Hematopoietic multipotent progenitor cell treated with erythropoietin and hydrocortisone succinate and interleukin-3 and kit ligand, for 15 days (in vitro differentiated cells): ENCODE results near the gene EAPP.
"Not testable (repeated sequence)": the region's sequence is repeated elsewhere in the genome, so short reads cannot be mapped to it uniquely, and the experiment has no call there.

ENCODE experiments used
- DNase-seq: peaks from one replicate; pipeline ENCODE4 v3.0.0-alpha.2; 2015; ENCODE audit warnings: low spot score

The EAPP gene, protein sequence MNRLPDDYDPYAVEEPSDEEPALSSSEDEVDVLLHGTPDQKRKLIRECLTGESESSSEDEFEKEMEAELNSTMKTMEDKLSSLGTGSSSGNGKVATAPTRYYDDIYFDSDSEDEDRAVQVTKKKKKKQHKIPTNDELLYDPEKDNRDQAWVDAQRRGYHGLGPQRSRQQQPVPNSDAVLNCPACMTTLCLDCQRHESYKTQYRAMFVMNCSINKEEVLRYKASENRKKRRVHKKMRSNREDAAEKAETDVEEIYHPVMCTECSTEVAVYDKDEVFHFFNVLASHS

DNA sequence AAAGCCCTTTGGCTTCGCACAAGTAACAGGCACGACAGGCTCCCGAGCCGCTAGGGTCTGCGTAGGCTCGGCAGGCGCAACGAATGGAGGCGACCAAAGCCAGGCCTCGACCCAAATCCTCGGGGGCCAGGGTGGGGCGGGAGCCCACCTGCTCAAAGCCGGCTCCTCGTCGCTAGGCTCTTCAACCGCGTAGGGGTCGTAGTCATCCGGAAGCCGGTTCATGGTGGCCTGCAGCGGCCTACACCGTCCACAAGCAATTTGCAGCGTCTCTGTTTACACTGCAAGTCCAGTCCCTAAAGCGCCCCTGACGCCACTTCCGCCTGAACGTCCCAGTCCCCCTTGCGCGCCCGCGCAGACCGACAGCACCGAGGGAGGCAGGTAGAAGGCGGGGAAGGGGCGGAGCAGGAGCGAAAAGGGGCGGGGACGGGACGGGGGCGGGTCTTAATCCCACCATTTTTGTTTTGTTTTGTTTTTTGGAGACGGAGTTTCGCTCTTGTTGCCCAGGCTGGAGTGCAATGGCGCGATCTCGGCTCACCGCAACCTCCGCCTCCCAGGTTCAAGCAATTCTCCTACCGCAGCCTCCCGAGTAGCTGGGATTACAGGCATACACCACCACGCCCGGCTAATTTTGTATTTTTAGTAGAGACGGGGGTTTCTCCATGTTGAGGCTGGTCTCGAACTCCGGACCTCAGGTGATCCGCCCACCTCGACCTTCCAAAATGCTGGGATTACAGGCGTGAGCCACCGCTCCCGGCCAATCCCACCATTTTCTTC, at the start of gene EAPP:
TSS of gene EAPP (minus strand) at position 295 of the 774 bp plus-strand sequence. CDS start at position 222, 73 bp downstream.
- peak; percentile 95 for DNase-seq

DNA sequence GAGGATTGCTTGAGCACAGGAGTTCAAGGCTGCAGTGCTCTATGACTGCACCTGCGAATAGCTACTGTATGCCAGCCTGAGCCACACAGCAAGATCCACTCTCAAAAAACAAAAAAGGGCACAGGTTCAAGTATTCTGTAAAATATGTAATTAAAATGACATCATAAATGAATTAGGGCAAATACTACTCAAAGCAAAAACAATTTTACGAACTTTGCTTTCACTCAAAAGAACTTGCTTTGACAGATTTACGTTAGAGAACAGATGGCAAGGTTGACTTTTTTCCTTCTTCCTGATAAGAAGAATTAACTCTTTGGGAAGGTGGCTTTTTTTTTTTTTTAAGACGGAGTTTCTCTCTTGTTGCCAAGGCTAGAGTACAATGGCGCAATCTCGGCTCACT, 44.0 kb upstream of the EAPP start:
- DNase-seq = no peak

DNA sequence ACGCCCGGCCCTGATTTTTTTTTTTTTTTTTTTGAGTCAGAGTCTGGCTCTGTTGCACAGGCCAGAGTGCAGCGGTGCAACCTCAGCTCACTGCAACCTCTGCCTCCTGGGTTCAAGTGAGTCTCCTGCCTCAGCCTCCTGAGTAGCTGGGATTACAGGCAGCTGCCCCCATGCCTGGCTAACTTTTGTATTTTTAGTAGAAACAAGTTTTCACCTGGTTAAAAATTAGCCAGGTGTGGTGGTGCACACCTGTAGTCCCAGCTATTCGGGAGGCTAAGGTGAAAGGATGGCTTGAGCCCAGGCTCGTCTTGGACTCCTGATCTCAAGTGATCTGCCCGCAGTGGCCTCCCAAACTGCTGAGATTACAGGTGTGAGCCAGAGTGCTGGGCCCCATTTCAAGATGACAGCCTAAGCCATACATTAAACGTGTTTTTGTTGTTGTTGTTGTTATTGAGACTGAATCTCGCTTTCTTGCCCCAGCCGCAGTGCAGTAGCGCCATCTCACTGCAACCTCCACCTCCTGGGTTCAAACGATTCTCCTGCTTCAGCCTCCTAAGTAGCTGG, 42.7 kb upstream of the EAPP start:
- DNase-seq = no peak

DNA sequence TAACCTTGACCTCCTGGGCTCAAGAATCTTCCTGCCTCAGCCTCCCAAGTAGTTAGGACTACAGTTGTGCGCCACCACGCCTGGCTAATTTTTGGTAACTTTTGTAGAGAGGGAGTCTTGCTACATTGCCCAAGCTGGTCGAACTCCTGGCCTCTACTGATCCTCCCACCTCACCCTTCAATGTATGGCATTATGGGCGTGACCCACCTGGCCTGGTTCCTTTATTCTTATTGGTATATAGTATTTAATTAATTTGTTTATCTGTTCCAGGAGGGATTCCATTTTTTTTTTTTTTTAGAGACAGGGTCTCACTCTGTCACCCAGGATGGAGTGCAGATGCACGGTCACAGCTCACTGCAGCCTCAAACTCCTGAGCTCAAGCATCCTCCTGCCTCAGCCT, 40.9 kb upstream of the EAPP start:
- no peak for DNase-seq

DNA sequence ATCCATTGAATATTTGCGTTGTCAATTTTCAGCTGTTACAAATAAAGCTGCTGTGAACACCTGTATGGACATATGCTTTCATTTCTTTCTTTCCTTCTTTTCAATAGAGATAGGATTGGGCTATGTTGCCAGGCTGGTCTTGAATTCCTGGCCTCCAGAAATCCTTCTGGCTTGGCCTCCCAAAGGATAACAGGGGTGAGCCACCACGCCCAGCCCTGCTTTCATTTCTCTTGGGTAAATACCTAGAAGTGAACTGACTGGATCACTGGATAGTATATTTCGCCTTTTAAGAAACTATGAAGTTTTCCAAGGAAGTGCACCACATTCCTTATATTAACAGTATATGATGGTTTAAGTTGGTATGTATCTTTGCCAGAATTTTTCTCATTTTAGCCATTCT, 32.3 kb upstream of the EAPP start:
- DNase-seq = no peak

DNA sequence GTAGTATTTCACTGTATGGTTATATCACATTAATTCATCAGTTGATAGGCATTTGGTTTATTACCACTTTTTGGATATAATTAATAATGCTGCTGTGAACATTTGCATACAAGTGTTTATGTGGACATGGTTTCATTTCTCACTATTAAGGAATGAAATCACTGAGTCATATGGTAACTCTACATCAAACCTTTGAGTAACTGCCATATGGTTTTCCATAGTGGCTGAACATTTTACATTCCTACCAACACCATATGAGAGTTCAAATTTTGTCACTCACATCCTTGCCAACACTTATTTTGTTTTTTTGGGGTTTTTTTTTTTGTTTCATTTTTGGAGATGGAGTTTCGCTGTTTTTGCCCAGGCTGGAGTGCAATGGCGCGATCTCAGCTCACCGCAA, 30.2 kb upstream of the EAPP start:
- no peak for DNase-seq

DNA sequence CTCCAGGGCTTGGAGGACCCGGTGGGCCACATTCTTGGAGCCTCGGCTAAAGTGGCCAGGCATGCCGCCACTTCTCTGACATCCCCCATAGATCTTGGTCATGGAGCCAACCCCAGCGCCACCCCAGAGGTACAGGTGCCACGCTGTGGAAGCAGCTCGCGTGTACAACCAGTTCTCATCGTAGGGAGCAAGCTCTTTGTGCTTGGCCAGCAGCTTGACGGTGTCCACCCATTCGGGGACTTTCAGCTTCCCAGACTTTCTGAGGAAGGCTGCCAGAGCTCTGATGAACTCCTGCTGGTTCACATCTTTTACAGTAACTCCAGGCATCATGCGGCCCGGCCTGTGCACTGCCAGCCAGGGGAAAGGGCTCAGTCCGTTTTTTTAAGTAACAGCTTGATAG, 29.3 kb upstream of the EAPP start:
- DNase-seq = no peak

DNA sequence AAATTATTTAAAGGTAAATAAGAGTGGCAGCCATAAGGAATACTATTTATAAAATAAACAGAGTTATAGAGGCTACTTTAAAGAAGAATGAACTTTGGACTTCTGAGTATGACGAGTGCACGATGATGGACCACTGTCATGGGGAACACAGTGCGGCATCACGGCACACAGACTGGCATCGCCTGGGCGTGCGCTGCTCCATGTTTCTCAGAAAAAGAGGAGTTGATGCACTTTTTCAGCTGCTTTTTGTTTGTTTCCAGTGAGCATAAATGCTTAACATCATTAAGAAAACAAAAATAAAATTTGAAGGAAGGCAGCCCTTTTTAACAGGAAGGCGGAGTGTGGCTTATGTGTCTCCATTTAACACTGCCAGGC, 23.3 kb upstream of the EAPP start:
- no peak for DNase-seq

DNA sequence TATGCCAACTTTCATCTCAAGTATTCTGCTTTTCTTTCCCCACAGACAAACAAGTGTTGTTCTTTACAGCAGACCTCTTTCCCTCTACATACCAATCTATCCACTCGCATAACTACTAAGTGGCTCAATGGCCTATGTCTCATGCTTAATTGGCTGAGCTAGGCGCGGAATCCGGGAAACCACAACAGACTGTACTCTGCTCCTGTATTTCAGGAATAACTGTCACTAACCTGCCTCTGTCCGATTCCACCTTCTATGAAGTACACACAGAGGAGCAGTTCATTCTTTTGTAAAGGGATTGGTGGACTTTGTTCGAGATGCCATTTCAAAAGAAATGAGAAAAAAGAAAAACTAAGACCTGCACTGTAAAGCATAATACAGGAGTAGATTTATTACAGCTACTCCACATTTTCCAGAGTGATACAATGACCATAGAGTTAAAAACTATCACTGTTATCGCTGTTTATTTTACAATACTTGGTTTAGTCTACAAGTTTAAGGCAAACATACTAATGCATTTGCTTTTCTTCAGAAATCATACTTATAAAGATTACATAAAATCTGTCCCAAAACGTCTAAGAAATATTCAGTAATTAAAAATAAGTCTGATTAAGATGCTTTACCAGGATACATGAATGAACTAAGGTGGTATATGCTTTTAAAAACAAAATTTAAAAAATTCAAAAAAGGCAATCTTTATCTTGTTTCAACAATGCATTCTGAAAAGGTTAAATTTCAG, 22.7 kb upstream of the EAPP start:
- DNase-seq = not testable (repeated sequence)

DNA sequence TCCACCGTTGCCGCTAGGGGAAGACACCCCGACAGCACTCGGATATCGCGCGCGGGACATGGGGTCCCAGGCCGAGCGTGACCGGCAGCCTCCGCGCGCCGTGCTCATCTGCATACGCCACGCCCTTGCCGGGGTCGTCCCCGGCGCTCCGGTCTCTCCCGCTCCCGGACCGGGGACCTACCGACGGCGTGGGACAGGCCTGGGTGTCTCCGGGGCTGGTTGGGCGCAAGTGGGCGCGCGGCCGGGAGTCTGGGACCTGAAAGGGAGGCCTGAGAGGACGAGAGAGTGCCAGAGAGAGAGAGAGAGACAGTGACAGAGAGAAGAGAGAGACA, 17.0 kb upstream of the EAPP start:
- not testable (repeated sequence) for DNase-seq

DNA sequence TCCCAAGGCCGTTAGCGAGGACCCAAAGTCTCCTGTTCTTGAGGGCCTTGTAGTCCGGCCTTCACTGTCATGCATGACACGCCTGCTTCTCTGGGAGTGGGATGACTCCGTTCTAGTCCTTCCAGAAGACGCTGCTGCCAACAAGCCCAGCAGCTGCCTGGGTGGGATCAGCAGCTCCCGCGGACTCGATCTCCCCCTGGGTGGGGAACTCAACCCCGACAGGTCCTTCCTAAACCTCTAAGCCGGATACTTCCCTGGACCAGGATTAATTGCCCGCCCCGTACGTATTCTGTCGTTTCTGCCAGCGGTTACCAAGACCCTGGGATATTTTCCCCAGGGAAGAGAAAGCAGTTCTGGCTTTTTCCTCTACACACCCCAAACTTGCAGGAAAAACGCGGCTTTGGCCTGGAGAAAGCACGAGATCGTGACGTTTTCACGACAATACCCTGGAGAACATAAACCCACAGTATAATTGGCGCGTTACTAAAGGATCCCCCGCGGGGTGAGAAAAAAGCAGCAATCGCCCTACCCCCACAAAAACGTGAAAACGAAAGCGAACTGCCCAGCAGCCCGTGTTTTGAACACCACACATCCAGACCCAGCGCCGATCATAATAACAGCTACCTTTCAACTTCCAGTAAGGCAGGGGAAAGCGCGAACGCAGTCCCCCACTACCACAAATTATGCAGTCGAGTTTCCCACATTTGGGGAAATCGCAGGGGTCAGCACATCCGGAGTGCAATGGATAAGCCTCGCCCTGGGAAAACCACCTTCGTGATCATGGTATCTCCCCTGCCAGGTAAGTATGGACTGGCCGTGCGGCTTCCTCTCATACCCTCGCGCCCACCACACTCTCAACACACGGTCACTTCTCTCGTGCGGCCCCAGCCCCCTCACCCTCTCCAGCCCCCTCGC, 16.3 kb upstream of the EAPP start:
- DNase-seq = not testable (repeated sequence)

DNA sequence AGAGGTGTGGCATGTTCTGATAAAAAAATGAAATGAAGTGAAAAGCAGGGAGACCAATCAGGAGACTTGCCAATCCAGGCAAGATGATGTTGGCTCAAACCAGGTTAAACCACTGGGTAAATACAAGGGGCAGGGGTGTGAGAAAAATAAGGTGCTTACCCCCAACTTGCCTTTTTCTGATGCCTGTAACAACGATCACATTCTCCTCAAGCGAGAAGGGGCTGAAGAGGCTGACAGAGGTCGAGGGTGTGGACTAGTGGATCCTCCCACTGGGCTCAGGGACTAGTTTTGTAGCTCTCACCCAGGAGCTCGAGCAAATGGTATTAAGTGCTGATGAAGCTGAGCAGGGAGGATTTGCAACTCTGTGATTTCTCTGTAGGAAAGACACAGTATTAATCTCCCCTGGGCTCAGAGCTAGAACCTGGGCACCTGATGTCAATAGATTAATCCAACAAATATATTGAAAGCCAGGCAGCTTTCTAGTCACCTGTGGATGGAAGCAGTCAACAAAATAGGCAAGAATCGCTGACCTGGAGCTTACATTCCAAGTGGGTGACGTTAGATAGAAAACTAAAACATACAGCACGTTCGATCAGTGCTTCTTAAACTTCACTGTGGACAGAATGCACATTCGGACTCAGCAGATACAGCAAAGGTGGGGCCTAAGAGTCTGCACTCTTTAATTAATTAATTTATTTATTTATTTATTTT, 15.2 kb upstream of the EAPP start:
- DNase-seq = peak; percentile 26

DNA sequence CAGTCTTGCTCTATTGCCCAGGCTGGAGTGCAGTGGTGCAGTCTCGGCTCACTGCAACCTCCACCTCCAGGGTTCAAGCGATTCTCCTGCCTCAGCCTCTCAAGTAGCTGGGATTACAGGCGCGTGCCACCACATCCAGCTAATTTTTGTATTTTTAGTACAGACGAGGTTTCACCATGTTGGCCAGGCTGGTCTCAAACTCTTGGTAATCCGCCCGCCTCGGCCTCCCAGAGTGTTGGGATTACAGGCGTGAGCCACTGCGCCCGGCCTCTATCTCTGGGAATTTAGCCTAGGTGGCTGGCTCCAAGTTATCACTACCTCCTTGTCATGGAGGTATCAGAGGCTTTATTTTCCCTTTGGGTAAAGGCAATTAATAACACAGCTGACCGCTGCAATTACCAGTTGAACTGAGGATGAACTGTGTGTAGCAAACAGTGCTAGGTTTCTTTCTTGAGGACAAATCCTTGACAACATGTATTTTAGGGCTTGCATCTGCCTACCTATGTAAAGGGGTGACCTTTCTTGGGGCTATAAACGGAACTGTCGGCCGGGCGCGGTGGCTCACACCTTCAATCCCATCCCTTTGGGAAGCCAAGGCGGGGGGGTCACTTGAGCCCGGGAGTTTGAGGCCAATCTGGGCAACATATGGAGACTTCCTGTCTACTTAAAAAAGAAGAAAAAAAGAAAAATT, 9.9 kb upstream of the EAPP start:
- DNase-seq = not testable (repeated sequence)

DNA sequence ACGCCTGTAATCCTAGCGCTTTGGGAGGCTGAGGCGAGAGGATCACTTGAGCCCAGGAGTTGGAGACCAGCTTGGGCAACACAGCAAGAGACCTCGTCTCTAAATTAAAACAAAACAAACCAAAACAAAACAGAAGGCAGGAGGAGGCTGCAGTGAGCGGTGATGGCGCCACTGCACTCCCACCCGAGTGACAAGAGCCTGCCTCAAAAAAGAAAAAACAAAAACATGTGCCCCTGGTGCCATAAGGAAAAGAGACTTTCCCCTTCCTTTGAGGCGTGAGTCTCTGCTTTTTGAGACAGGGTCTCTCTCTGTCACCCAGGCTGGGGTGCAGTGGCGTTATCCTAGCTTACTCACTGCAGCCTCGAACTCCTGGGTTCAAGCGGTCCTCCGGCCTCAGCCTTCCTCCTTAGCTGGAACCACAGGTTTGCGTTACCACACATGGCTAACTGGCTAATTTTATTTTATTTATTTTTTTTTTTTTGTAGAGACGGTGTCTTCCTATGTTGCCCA, 9.0 kb upstream of the EAPP start:
- no peak for DNase-seq

DNA sequence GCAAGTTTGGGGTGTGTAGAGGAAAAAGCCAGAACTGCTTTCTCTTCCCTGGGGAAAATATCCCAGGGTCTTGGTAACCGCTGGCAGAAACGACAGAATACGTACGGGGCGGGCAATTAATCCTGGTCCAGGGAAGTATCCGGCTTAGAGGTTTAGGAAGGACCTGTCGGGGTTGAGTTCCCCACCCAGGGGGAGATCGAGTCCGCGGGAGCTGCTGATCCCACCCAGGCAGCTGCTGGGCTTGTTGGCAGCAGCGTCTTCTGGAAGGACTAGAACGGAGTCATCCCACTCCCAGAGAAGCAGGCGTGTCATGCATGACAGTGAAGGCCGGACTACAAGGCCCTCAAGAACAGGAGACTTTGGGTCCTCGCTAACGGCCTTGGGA, 7.6 kb upstream of the EAPP start:
- DNase-seq = not testable (repeated sequence)

DNA sequence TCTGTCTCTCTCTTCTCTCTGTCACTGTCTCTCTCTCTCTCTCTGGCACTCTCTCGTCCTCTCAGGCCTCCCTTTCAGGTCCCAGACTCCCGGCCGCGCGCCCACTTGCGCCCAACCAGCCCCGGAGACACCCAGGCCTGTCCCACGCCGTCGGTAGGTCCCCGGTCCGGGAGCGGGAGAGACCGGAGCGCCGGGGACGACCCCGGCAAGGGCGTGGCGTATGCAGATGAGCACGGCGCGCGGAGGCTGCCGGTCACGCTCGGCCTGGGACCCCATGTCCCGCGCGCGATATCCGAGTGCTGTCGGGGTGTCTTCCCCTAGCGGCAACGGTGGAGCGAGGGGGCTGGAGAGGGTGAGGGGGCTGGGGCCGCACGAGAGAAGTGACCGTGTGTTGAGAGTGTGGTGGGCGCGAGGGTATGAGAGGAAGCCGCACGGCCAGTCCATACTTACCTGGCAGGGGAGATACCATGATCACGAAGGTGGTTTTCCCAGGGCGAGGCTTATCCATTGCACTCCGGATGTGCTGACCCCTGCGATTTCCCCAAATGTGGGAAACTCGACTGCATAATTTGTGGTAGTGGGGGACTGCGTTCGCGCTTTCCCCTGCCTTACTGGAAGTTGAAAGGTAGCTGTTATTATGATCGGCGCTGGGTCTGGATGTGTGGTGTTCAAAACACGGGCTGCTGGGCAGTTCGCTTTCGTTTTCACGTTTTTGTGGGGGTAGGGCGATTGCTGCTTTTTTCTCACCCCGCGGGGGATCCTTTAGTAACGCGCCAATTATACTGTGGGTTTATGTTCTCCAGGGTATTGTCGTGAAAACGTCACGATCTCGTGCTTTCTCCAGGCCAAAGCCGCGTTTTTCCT, 7.0 kb upstream of the EAPP start:
- DNase-seq = not testable (repeated sequence)

DNA sequence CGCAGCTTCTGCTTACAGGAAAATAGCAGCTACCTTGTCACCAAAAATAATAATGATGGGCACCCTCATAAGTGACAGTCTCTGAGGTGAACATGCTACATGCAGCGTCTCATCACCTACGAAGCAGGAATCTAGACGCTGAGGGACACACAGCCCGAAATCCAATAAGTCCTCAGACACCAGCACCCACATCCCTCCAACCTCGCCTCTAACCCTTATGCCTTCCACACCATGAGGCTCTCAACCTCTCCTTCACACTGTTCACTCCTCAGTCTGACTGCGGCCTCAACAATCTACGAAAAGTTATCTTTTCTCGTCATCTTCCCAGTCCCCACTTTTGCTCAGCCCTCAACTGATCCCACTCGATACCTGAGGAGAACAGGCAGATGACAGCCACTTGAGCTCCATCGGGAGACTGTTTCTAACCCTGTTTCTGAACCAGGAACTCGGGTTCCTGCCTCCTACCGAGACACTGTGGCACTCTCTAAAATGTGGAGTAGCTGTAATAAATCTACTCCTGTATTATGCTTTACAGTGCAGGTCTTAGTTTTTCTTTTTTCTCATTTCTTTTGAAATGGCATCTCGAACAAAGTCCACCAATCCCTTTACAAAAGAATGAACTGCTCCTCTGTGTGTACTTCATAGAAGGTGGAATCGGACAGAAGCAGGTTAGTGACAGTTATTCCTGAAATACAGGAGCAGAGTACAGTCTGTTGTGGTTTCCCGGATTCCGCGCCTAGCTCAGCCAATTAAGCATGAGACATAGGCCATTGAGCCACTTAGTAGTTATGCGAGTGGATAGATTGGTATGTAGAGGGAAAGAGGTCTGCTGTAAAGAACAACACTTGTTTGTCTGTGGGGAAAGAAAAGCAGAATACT, 919 bp upstream of the EAPP start:
- DNase-seq = not testable (repeated sequence)

DNA sequence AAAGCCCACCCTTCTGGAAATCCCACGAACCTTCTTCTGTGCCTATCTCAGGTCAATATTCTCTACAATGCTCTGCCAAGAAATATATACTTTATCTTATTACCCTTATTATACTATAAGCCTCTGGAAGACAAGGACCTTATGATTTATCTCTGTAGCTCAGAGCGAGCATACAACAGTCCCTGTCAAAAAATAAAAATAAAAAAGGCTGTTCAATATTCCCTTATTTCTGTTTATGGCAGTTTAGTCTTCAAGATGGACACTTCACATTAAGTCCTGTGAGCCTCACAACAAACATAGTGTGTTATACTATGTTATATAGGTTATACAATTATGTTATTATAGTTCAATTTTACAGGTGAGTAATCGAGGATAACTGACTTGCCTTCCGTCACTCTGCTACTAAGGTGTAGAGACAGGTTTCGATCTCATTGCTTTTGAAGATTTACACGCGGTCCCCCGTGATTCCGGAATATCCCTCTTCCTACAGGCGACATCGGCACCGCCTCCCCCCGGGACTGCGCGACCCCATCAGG, 562 bp downstream of the EAPP start:
- no peak for DNase-seq
